A375 (cell line): ENCODE data around the gene TM9SF2. TPM values are rescaled to one million over a fixed set of nuclear protein-coding genes. Genes with fewer than 3 reads are reported as not detected.

ENCODE experiments used
- small RNA-seq: library from RNA; depleted of rRNA; stranded (forward); fragments of <200 nt; gene quantifications from one replicate; pipeline ENCODE3, GENCODE V24; 2014
- total RNA-seq: library from RNA; depleted of rRNA; stranded (reverse); fragments of >200 nt; shearing (Covaris generic); gene quantifications from 2 replicates; pipeline ENCODE4 v1.2.3, GENCODE V29; 2014; rRNA removed

Gene TM9SF2, protein sequence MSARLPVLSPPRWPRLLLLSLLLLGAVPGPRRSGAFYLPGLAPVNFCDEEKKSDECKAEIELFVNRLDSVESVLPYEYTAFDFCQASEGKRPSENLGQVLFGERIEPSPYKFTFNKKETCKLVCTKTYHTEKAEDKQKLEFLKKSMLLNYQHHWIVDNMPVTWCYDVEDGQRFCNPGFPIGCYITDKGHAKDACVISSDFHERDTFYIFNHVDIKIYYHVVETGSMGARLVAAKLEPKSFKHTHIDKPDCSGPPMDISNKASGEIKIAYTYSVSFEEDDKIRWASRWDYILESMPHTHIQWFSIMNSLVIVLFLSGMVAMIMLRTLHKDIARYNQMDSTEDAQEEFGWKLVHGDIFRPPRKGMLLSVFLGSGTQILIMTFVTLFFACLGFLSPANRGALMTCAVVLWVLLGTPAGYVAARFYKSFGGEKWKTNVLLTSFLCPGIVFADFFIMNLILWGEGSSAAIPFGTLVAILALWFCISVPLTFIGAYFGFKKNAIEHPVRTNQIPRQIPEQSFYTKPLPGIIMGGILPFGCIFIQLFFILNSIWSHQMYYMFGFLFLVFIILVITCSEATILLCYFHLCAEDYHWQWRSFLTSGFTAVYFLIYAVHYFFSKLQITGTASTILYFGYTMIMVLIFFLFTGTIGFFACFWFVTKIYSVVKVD
- total RNA-seq = 58.2 and 58.6 TPM in 2 replicates

DNA sequence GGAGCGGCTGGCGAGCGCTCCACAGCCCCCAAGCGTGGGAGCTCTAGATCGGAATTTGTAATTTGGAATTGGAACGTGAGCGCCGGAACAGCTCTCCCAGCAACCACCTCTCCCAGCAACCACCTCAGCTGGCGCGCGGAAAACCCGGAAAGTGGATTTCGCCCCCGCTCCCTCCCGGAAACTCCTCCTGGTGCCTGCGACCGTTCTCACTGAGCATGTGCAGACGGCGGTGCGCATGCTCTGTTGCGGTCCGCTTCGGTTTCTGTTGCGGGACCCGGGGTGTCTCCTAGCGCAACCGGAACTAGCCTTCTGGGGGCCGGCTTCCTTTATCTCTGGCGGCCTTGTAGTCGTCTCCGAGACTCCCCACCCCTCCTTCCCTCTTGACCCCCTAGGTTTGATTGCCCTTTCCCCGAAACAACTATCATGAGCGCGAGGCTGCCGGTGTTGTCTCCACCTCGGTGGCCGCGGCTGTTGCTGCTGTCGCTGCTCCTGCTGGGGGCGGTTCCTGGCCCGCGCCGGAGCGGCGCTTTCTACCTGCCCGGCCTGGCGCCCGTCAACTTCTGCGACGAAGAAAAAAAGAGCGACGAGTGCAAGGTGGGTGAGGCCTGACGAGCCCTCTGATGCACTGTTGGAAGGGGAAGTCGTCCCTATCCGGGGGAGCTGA lies at the start of gene TM9SF2:
TSS of gene TM9SF2 (plus strand) at position 289 of the 664 bp plus-strand sequence. CDS start at position 424, 135 bp downstream.

GRCh38 chr13:99606324-99607066 lies 105.2 kb downstream of the TM9SF2 start, which contains the start of gene CLYBL:
TSS of gene CLYBL (plus strand) at chr13:99606690.

Small RNA genes lying within 50 kb of the gene (small RNA-seq; reads per million reads assigned to genes)
- gene AL139035.1 = not detected

Other genes starting within 250 kb of the TM9SF2 start
- not detected in 2 replicates for gene GPR18, start 243.1 kb upstream of the TM9SF2 start, total RNA-seq
- gene GPR183, start 194.1 kb upstream of the TM9SF2 start, total RNA-seq = not detected in 2 replicates
- 2.7 and 4.1 TPM in 2 replicates for gene CLYBL, start 105.2 kb downstream of the TM9SF2 start, total RNA-seq